Measurements from ENCODE around the gene ACAD10. TPM values are rescaled to one million over a fixed set of nuclear protein-coding genes. Genes with fewer than 3 reads are reported as not detected.
"Not testable (repeated sequence)": the region's sequence is repeated elsewhere in the genome, so short reads cannot be mapped to it uniquely, and the experiment has no call there.

The ACAD10 gene
- total RNA-seq = 26.3 TPM

- DNase-seq (ENCODE audit: low spot score) (peak; percentile 96), ATAC-seq (peak; percentile 99)
- intact Hi-C loops (cut with DNase I) = no loop called here
Measured at GRCh38 chr12:111685811-111686573, at the start of gene ACAD10, which contains the start of gene BRAP. TSS of gene ACAD10 (plus strand) at chr12:111686053. CDS start at chr12:111692710, 6,657 bp downstream. TSS of gene BRAP (minus strand) at chr12:111685956. CDS start at chr12:111685792, 164 bp downstream.

- ATAC-seq (peak; percentile 92), DNase-seq (ENCODE audit: low spot score) (peak; percentile 84)
- intact Hi-C loops (cut with DNase I) = no loop called here
Measured at GRCh38 chr12:111636209-111636945, 49.5 kb upstream of the ACAD10 start.

GRCh38 chr12:111638556-111638955 lies 47.3 kb upstream of the ACAD10 start:
- ATAC-seq = no peak
- DNase-seq (ENCODE audit: low spot score) = no peak
- intact Hi-C loops (cut with DNase I) = no loop called here

- no peak for ATAC-seq
- intact Hi-C loops (cut with DNase I) = no loop called here
- no peak for DNase-seq (ENCODE audit: low spot score)
Measured at GRCh38 chr12:111640506-111640905, 45.3 kb upstream of the ACAD10 start.

- no peak for DNase-seq (ENCODE audit: low spot score)
- intact Hi-C loops (cut with DNase I) = no loop called here
- ATAC-seq = no peak
Measured at GRCh38 chr12:111642681-111643426, 43.0 kb upstream of the ACAD10 start.

- intact Hi-C loops (cut with DNase I) = no loop called here
Measured at GRCh38 chr12:111643427-111643826, 42.4 kb upstream of the ACAD10 start.

GRCh38 chr12:111645433-111645832 lies 40.4 kb upstream of the ACAD10 start:
- DNase-seq (ENCODE audit: low spot score) = no peak
- intact Hi-C loops (cut with DNase I) = no loop called here
- no peak for ATAC-seq

More at GRCh38 chr12:111643427-111643826, 42.4 kb upstream of the ACAD10 start:
- DNase-seq (ENCODE audit: low spot score) (no peak), ATAC-seq (peak; percentile 73)

- ATAC-seq (no peak), DNase-seq (ENCODE audit: low spot score) (no peak)
- intact Hi-C loops (cut with DNase I) = no loop called here
Measured at GRCh38 chr12:111650912-111651311, 34.9 kb upstream of the ACAD10 start.

- ATAC-seq; intact Hi-C loops (cut with DNase I); DNase-seq (ENCODE audit: low spot score): not testable (repeated sequence)
Measured at GRCh38 chr12:111652530-111652929, 33.3 kb upstream of the ACAD10 start.

- intact Hi-C loops (cut with DNase I) = no loop called here
- no peak for DNase-seq (ENCODE audit: low spot score)
- ATAC-seq = no peak
Measured at GRCh38 chr12:111653596-111653995, 32.3 kb upstream of the ACAD10 start.

- intact Hi-C loops (cut with DNase I) = no loop called here
- ATAC-seq = no peak
Measured at GRCh38 chr12:111655356-111655755, 30.5 kb upstream of the ACAD10 start.

GRCh38 chr12:111656016-111656415 lies 29.8 kb upstream of the ACAD10 start:
- intact Hi-C loops (cut with DNase I) = no loop called here
- no peak for ATAC-seq

More at GRCh38 chr12:111655356-111655755, 30.5 kb upstream of the ACAD10 start:
- DNase-seq (ENCODE audit: low spot score) = no peak

GRCh38 chr12:111664499-111664898 lies 21.4 kb upstream of the ACAD10 start:
- DNase-seq (ENCODE audit: low spot score) = no peak
- intact Hi-C loops (cut with DNase I) = no loop called here
- no peak for ATAC-seq

More at GRCh38 chr12:111656016-111656415, 29.8 kb upstream of the ACAD10 start:
- DNase-seq (ENCODE audit: low spot score) = no peak

- intact Hi-C loops (cut with DNase I) = no loop called here
- DNase-seq (ENCODE audit: low spot score) = no peak
- no peak for ATAC-seq
Measured at GRCh38 chr12:111664961-111665865, 20.6 kb upstream of the ACAD10 start.

GRCh38 chr12:111672822-111673381 lies 13.0 kb upstream of the ACAD10 start:
- no peak for ATAC-seq
- intact Hi-C loops (cut with DNase I) = no loop called here
- DNase-seq (ENCODE audit: low spot score) = no peak

- no peak for DNase-seq (ENCODE audit: low spot score)
- intact Hi-C loops (cut with DNase I) = no loop called here
Measured at GRCh38 chr12:111673503-111673902, 12.3 kb upstream of the ACAD10 start.

GRCh38 chr12:111677186-111677585 lies 8.7 kb upstream of the ACAD10 start:
- intact Hi-C loops (cut with DNase I) = no loop called here
- DNase-seq (ENCODE audit: low spot score) (no peak), ATAC-seq (no peak)

More at GRCh38 chr12:111673503-111673902, 12.3 kb upstream of the ACAD10 start:
- ATAC-seq = no peak
